Subcutaneous adipose tissue (tissue), 4 donors: ENCODE data around the gene SYT7. TPM values are rescaled to one million over a fixed set of nuclear protein-coding genes. Genes with fewer than 3 reads are reported as not detected.

Source experiments
- total RNA-seq, 4 donors: library from RNA; depleted of rRNA; stranded (reverse); fragments of >200 nt; gene quantifications; one replicate each; pipeline ENCODE4 v1.1.0, GENCODE V29; 2016
- TF ChIP-seq, protein P1 (sequence below): fragments of 450-650 bp; IDR thresholded peaks from one replicate; pipeline ENCODE4 v1.5.1; 2016; ENCODE audit warnings: low read depth, mild to moderate bottlenecking, control low read depth, antibody characterized with exemption, moderate library complexity

The SYT7 gene
- total RNA-seq, 4 donors from 2014 or later = 0.66 to 4.0 (median 1.4) TPM

DNA sequence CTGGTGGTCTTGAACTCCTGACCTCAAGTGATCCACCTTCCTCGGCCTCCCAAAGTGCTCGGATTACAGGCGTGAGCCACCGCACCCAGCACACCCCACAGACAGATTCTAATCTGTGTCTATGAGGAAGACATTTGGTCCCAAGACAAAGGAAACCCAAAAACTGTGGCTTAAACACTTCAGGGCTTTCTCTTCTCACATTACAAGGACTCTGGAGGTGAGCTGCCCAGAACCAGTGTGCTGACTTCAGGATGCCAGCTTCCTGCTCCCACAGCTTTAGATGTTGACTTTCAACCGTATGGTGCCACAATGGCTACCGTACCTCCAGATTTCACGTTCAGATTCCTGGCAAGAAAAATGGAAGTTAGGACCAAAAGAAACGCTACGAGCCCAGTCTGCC, 32.2 kb upstream of the SYT7 start:
- TF ChIP-seq, protein P1, sequence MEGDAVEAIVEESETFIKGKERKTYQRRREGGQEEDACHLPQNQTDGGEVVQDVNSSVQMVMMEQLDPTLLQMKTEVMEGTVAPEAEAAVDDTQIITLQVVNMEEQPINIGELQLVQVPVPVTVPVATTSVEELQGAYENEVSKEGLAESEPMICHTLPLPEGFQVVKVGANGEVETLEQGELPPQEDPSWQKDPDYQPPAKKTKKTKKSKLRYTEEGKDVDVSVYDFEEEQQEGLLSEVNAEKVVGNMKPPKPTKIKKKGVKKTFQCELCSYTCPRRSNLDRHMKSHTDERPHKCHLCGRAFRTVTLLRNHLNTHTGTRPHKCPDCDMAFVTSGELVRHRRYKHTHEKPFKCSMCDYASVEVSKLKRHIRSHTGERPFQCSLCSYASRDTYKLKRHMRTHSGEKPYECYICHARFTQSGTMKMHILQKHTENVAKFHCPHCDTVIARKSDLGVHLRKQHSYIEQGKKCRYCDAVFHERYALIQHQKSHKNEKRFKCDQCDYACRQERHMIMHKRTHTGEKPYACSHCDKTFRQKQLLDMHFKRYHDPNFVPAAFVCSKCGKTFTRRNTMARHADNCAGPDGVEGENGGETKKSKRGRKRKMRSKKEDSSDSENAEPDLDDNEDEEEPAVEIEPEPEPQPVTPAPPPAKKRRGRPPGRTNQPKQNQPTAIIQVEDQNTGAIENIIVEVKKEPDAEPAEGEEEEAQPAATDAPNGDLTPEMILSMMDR = no peak

DNA sequence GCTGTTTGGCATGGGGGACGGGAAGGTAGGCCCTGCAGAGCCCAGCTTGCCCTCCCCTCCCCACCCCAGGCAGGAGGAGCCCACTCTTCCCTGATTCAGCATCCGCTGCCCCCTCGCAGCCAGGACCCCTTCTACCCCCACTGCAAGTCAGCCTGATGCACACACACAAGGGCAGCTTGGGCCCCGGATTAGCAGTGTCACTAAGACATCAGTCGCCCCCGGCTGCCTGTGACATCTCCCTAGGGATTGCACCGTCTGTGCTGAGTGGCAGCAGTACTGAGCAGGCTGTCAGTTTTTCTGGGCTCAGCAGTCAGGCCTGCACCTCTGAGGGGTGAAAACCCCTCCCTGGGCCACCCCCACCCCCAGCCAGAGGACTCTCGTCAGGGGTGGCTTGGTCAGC, 30.4 kb upstream of the SYT7 start:
- TF ChIP-seq, protein P1 = no peak

DNA sequence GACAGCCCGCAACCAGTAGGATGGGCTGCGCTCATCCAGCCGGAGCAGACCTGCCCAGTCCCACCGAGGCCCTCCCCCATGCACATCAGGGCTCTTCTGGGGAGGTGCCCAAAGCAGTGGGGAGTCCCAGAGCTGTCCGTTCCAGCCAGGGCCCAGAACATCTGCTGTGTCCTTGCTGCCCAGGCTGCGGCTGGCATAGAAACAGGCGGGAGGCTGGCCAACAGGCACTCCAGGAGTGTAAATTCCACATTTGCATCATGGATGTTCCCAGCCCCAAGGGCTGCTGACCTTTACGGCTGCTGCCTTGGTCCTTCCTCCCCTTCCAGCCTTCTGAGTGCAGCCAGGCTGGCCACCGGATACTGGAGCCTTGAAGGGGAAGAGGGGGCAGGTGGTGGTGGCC, 30.0 kb upstream of the SYT7 start:
- TF ChIP-seq, protein P1 = no peak

DNA sequence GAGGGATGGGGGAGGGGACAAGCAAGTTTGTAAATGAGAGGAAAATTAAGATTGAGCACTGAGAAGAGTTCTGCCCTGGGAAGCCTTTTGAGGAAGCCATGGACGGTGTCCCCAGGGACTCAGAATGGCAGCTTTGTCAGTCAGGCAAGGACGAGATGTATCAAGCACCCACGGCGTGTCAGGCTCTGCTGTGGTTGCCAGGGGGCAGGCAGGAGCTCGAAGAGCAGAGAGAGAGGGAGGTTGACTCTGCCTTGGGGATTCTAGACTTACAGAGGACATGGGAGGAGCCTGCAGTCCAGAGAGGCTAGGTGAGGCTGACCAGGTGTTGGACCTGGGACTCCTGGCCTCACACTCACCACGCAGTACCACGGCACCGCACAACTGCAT, 29.1 kb upstream of the SYT7 start:
- TF ChIP-seq, protein P1 = no peak

DNA sequence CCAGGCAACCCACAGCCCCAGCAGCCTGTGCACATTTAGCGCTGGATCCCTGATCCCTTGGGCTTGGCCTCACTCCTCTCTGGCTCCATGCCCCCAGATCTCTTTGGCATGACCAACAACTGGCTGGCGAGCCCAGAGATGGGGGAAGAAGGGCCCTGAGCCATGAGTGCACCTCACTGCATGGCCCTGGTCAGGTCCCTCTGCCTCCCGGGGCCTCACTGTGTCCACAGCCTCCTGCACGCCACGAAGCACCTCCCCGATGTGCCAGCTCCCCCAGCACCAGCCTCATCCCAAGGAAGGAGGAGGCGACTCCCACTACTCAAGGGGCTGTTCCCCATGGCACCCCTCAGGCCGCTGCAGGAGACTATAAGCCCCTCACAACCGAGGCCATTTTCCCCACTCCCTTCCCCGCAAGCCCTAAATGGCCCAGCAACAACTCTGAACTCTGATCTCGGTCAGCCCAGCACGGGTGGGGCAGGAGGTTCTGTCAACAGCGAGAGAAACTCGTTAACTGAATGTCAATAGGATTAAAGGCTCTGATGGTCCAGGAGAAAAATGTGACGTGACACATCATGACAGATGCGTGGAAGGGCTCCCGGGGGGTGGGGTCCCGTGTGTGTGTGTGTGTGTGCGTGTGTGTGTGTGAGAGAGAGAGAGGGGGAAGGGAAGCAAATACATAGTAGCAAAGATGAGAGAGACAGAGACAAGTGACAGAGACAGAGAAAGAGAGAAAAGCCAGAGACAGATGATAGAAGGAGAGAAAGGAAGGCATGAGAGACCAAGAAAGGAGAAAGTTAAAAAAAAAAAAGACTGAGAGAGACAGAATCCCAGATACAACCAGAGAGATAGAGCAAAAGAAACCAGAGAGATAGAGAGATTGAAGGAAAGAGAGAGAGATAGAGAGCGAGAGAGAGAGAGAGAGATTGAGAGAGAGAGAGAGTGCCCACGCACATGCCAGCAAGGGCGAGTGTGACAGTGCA, 28.4 kb upstream of the SYT7 start:
- TF ChIP-seq, protein P1 = no peak

DNA sequence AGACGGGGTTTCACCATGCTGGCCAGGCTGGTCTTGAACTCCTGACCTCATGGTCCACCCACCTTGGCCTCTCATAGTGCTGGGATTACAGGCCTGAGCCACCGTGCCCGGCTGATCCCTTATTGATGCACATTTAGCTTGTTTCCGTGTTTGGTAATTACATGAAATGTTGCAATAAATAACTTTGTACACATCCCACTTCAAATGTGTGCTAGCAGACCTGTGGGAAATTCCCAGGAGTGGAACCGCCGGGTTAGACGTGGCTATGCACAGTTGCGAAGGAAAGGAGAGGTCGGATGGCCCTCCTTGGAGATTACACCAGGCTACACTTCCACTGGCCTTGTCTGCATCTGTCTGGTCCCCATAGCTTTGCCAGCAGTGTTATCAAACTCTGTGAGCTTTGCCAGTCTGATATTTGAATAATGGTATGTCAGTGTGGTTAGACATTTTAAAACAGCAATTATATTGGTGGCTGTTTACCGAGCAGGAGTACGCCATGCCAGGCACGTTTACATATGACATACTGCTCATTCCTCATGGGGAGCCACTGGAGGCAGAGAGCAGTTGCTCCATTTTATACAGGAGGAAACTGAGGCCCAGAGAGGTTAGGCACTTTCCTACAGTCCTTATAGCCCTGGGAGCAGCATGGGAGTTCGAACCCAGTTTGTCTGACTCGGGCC, 27.2 kb upstream of the SYT7 start:
- TF ChIP-seq, protein P1 = no peak

DNA sequence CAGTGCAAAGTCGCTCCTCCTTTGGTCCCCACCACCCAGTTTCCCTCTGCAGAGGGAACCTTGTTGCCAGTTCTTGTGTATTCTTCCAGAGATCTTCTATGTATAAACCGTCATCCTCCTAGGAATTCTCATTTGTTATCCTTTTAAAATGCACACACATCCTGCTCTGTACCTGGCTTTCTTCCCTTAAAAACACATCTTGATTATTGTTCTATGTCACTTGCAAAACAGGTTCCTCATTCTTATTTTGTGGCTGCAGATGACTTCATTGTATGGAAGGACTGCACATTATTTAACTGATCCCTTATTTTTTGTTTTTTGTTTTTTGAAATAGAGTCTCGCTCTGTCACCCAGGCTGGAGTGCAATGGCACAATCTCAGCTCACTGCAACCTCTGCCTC, 26.6 kb upstream of the SYT7 start:
- TF ChIP-seq, protein P1 = no peak
